Measurements from ENCODE around the gene BCR. TPM values are rescaled to one million over a fixed set of nuclear protein-coding genes. Genes with fewer than 3 reads are reported as not detected.

The BCR gene
- total RNA-seq, 2 experiments from 2014 or later: 42.2 to 51.3 TPM

GRCh38 chr22:23242473-23243001 lies 62.2 kb downstream of the BCR start:
- ChIA-PET POLR2A (interaction anchor here (0.6 kb wide), 1 partner anchor 273 kb away, joined by 3 read pairs; no protein-coding TSS in a partner anchor), CTCF (ENCODE audit: unreplicated experiment) (no interaction called here)
- no peak for DNase-seq (ENCODE audit: low spot score)
- TF ChIP-seq CTCF (conservative IDR thresholded peaks at IDR 0.05; ENCODE audit: low read length): no peak
- no peak for TF ChIP-seq EZH2phosphoT487 (IDR thresholded peaks at IDR 0.05; ENCODE audit: borderline replicate concordance, low read depth, low read length)
- Histone ChIP-seq H4K20me1 (ENCODE audit: insufficient read depth, low read length) (no peaks in the 10 kb centered on the region), H3K4me2 (ENCODE audit: low read length) (peak overlapping the region; percentile 43), H3K9me3 (ENCODE audit: low read length) (no peaks in the 10 kb centered on the region), H3K79me2 (ENCODE audit: insufficient read depth, low read depth, low read length) (no peaks in the 10 kb centered on the region), H3K36me3 (ENCODE audit: insufficient read depth, low read length) (peaks cover 7% of the 10 kb centered on the region; the same call in 1 of the 2 replicates), H3K27ac (ENCODE audit: low read depth, low read length, poor library complexity, severe bottlenecking) (no peak overlapping the region), H3K4me1 (ENCODE audit: insufficient read depth, low read length, poor library complexity, severe bottlenecking) (peaks cover 44% of the 10 kb centered on the region), H2AFZ (ENCODE audit: low read length) (no peak overlapping the region), H3K4me3 (ENCODE audit: low read depth, low read length, poor library complexity, severe bottlenecking) (no peak overlapping the region), H3K9me2 (ENCODE audit: insufficient read depth, low read length) (no peaks in the 10 kb centered on the region)
- intact Hi-C loops (cut with micrococcal nuclease; ENCODE audit: unreplicated experiment): no loop called here
- BruUV-seq (replicated peaks): no TSS peak

- Histone ChIP-seq H3K4me1 (ENCODE audit: insufficient read depth, low read length, poor library complexity, severe bottlenecking) (peaks cover 50% of the 10 kb centered on the region), H3K9me3 (ENCODE audit: low read length) (no peaks in the 10 kb centered on the region), H3K79me2 (ENCODE audit: insufficient read depth, low read depth, low read length) (no peaks in the 10 kb centered on the region), H3K4me3 (ENCODE audit: low read depth, low read length, poor library complexity, severe bottlenecking) (no peak overlapping the region), H3K9me2 (ENCODE audit: insufficient read depth, low read length) (no peaks in the 10 kb centered on the region), H3K4me2 (ENCODE audit: low read length) (peak overlapping the region; percentile 43), H3K27ac (ENCODE audit: low read depth, low read length, poor library complexity, severe bottlenecking) (no peak overlapping the region), H3K36me3 (ENCODE audit: insufficient read depth, low read length) (peaks cover 7% of the 10 kb centered on the region; the same call in 1 of the 2 replicates), H4K20me1 (ENCODE audit: insufficient read depth, low read length) (no peaks in the 10 kb centered on the region), H2AFZ (ENCODE audit: low read length) (no peak overlapping the region)
- no TSS peak for BruUV-seq (replicated peaks)
- ChIA-PET POLR2A (interaction anchor here (0.7 kb wide), 1 partner anchor 41 kb away, joined by 3 read pairs; no protein-coding TSS in a partner anchor), CTCF (ENCODE audit: unreplicated experiment) (no interaction called here)
- no peak for DNase-seq (ENCODE audit: low spot score)
- intact Hi-C loops (cut with micrococcal nuclease; ENCODE audit: unreplicated experiment): no loop called here
- TF ChIP-seq CTCF (conservative IDR thresholded peaks at IDR 0.05; ENCODE audit: low read length): 0 out of 2 replicates have a peak, but pooled peaks have one; percentile 6
- no peak for TF ChIP-seq EZH2phosphoT487 (IDR thresholded peaks at IDR 0.05; ENCODE audit: borderline replicate concordance, low read depth, low read length)
Measured at GRCh38 chr22:23243006-23243573, 62.8 kb downstream of the BCR start.
